SK-N-SH (cell line): ENCODE data around the gene ALAS1. TPM values are rescaled to one million over a fixed set of nuclear protein-coding genes. Genes with fewer than 3 reads are reported as not detected.

Experiments used
- CTCF ChIA-PET: fragments of 300-600, 350-600 bp; formaldehyde crosslinking; extraction: SDS; loops from one replicate; lab custom pipeline; 2021; lab: Yijun Ruan, JAX
- POLR2A ChIA-PET: fragments of 350-600 bp; sonication (Branson Sonifier 250); formaldehyde crosslinking; extraction: SDS; loops from one replicate; lab custom pipeline; 2020; ENCODE audit warnings: antibody characterized with exemption, inconsistent platforms; lab: Yijun Ruan, JAX
- DNase-seq: peaks from one replicate; pipeline ENCODE4 v3.0.0; 2012
- H2AFZ ChIP-seq: fragments of 200-600 bp; sonication (generic); 2 replicates; pipeline ENCODE4 v1.8.1; 2016; ENCODE audit warnings: antibody characterized with exemption, mild to moderate bottlenecking, low read depth
- H3F3A ChIP-seq: fragments of 200-600 bp; sonication (generic); replicated peaks from 2 replicates; pipeline ENCODE3; 2016; ENCODE audit warnings: antibody characterized with exemption, mild to moderate bottlenecking; ENCODE audit not compliant: insufficient read depth
- H3K27ac ChIP-seq, 2 experiments: fragments of 200-500 bp in 1 of 2; fragments of 200-600 bp in 1 of 2; sonication (Bioruptor generic) in 1 of 2; sonication (generic), shearing (Covaris generic) in 1 of 2; 2 replicates each; pipeline versions ENCODE4 v1.5.1 to v1.6.1; 2014 to 2016; ENCODE audit warnings: low read depth in 2 of 2, inconsistent platforms in 1 of 2, low read length in 1 of 2, mild to moderate bottlenecking in 1 of 2, mixed read lengths in 1 of 2
- H3K27me3 ChIP-seq: fragments of 200-600 bp; sonication (generic), shearing (Covaris generic); 2 replicates; pipeline ENCODE4 v1.6.1; 2016; ENCODE audit warnings: mixed run types; ENCODE audit not compliant: insufficient read depth
- H3K36me3 ChIP-seq, 2 experiments: fragments of 200-500 bp in 1 of 2; fragments of 200-600 bp in 1 of 2; sonication (Bioruptor generic) in 1 of 2; sonication (generic) in 1 of 2; replicated peaks in 1 of 2; 2 replicates each; pipeline versions ENCODE3 to v1.5.1; 2014 to 2016; ENCODE audit warnings: low read length in 1 of 2, mild to moderate bottlenecking in 1 of 2; ENCODE audit not compliant: insufficient read depth in 2 of 2, control insufficient read depth in 1 of 2
- H3K4me1 ChIP-seq, 2 experiments: fragments of 200-500 bp in 1 of 2; fragments of 200-600 bp in 1 of 2; sonication (Bioruptor generic) in 1 of 2; sonication (generic), shearing (Covaris generic) in 1 of 2; 2 replicates each; pipeline versions ENCODE4 v1.5.1 to v1.6.1; 2014 to 2016; ENCODE audit warnings: low read depth in 1 of 2, low read length in 1 of 2, mixed run types in 1 of 2; ENCODE audit not compliant: insufficient read depth in 2 of 2, control insufficient read depth in 1 of 2
- H3K4me2 ChIP-seq: fragments of 200-600 bp; sonication (generic), shearing (Covaris generic); 2 replicates; pipeline ENCODE4 v1.6.1; 2017; ENCODE audit warnings: mixed run types
- H3K4me3 ChIP-seq, 2 experiments: fragments of 200-500 bp in 1 of 2; fragments of 200-600 bp in 1 of 2; sonication (Bioruptor generic) in 1 of 2; sonication (generic), shearing (Covaris generic) in 1 of 2; 2 replicates each; pipeline versions ENCODE4 v1.5.1 to v1.8.1; 2014 to 2016; ENCODE audit warnings: low read depth in 2 of 2, inconsistent platforms in 1 of 2, low read length in 1 of 2, mild to moderate bottlenecking in 1 of 2, mixed read lengths in 1 of 2, moderate library complexity in 1 of 2
- H3K79me2 ChIP-seq: fragments of 200-600 bp; sonication (generic); 2 replicates; pipeline ENCODE4 v1.8.1; 2017; ENCODE audit warnings: mild to moderate bottlenecking; ENCODE audit not compliant: insufficient read depth
- H3K9ac ChIP-seq: fragments of 200-600 bp; sonication (generic); 2 replicates; pipeline ENCODE4 v1.6.1; 2017; ENCODE audit warnings: mixed run types
- H3K9me2 ChIP-seq: fragments of 200-600 bp; sonication (generic); 2 replicates; pipeline ENCODE4 v1.6.1; 2017; ENCODE audit warnings: mixed run types
- H3K9me3 ChIP-seq: fragments of 200-600 bp; sonication (generic); 2 replicates; pipeline ENCODE4 v1.6.1; 2017; ENCODE audit warnings: mixed run types, mild to moderate bottlenecking, moderate library complexity
- H4K20me1 ChIP-seq: fragments of 200-600 bp; sonication (generic); 2 replicates; pipeline ENCODE4 v1.6.1; 2017; ENCODE audit warnings: mild to moderate bottlenecking, mixed run types; ENCODE audit not compliant: insufficient read depth
- ELF1 ChIP-seq: IDR thresholded peaks from 2 replicates; pipeline ENCODE4 v1.4.0; 2012
- EP300 ChIP-seq, 2 experiments: IDR thresholded peaks; 2 replicates each; pipeline versions ENCODE4 v1.4.0 to v1.6.1; 2012; ENCODE audit warnings: borderline replicate concordance in 1 of 2, low read depth in 1 of 2, low read length in 1 of 2
- EZH2phosphoT487 ChIP-seq: fragments of 200-600 bp; sonication (generic); IDR thresholded peaks from 2 replicates; pipeline ENCODE4 v1.6.1; 2017; ENCODE audit warnings: low read depth, mixed run types, mild to moderate bottlenecking, antibody characterized with exemption, moderate library complexity, borderline replicate concordance
- FOSL2 ChIP-seq: IDR thresholded peaks from 2 replicates; pipeline ENCODE4 v1.4.0; 2012; ENCODE audit warnings: low read depth, mild to moderate bottlenecking, moderate library complexity, borderline replicate concordance
- FOXJ3 ChIP-seq: sonication (generic); formaldehyde crosslinking; IDR thresholded peaks from 2 replicates; pipeline ENCODE4 v1.5.1; 2020; ENCODE audit warnings: mild to moderate bottlenecking, missing genetic modification reagents
- FOXM1 ChIP-seq: IDR thresholded peaks from 2 replicates; pipeline ENCODE4 v1.4.0; 2012; ENCODE audit warnings: low read depth, mild to moderate bottlenecking
- GABPA ChIP-seq: IDR thresholded peaks from 2 replicates; pipeline ENCODE4 v1.4.0; 2012; ENCODE audit warnings: low read depth, mild to moderate bottlenecking
- GATA2 ChIP-seq: sonication (generic); formaldehyde crosslinking; IDR thresholded peaks from 2 replicates; pipeline ENCODE4 v1.5.0; 2020; ENCODE audit warnings: mild to moderate bottlenecking, missing genetic modification reagents
- IRF3 ChIP-seq: fragments of 150-350 bp; IDR thresholded peaks from 2 replicates; pipeline ENCODE4 v1.6.1; 2016; ENCODE audit warnings: mild to moderate bottlenecking, low read depth, low read length
- JUND ChIP-seq: IDR thresholded peaks from 2 replicates; pipeline ENCODE4 v1.4.0; 2012
- MAX ChIP-seq: IDR thresholded peaks from 2 replicates; pipeline ENCODE4 v1.4.0; 2012; ENCODE audit warnings: low read depth
- NFIC ChIP-seq: IDR thresholded peaks from 2 replicates; pipeline ENCODE4 v1.4.0; 2012; ENCODE audit warnings: borderline replicate concordance
- NRF1 ChIP-seq: IDR thresholded peaks from 2 replicates; pipeline ENCODE4 v1.6.1; 2012; ENCODE audit warnings: low read depth, mild to moderate bottlenecking, low read length
- RAD21 ChIP-seq: IDR thresholded peaks from 2 replicates; pipeline ENCODE4 v1.6.1; 2012; ENCODE audit warnings: mild to moderate bottlenecking, low read length
- REST ChIP-seq: IDR thresholded peaks from 2 replicates; pipeline ENCODE4 v1.6.1; 2012; ENCODE audit warnings: mild to moderate bottlenecking, low read depth, low read length, moderate library complexity
- SIN3A ChIP-seq: IDR thresholded peaks from 2 replicates; pipeline ENCODE4 v1.6.1; 2012; ENCODE audit warnings: low read depth, mild to moderate bottlenecking, low read length, moderate library complexity, borderline replicate concordance
- TAF1 ChIP-seq: IDR thresholded peaks from 2 replicates; pipeline ENCODE4 v1.6.1; 2012; ENCODE audit warnings: low read depth, mild to moderate bottlenecking, low read length, moderate library complexity, borderline replicate concordance
- TEAD4 ChIP-seq: IDR thresholded peaks from 2 replicates; pipeline ENCODE4 v1.4.0; 2012; ENCODE audit warnings: mild to moderate bottlenecking, borderline replicate concordance; ENCODE audit not compliant: insufficient read depth
- USF1 ChIP-seq: IDR thresholded peaks from 2 replicates; pipeline ENCODE4 v1.4.0; 2012; ENCODE audit warnings: low read depth, borderline replicate concordance
- ZBTB33 ChIP-seq: IDR thresholded peaks from 2 replicates; pipeline ENCODE4 v1.4.0; 2012; ENCODE audit warnings: low read depth, borderline replicate concordance
- WGBS: methylation state at CpG from one replicate; pipeline ENCODE4 v1.1.6; 2017; ENCODE audit warnings: low lambda C conversion rate; 5-methylcytosine and 5-hydroxymethylcytosine counted together
- polyA plus RNA-seq, 3 experiments: library from polyadenylated mRNA; depleted of rRNA; stranded (reverse); fragments of >200 nt; gene quantifications; 2 replicates each; pipeline ENCODE4 v1.2.3, GENCODE V29; 2012

The ALAS1 gene
- polyA plus RNA-seq, 1 of the 3 experiments (the other 2 are of a cell fraction), result 47.9 TPM

GRCh38 chr3:52243791-52244628, 46.0 kb downstream of the ALAS1 start:
- POLR2A ChIA-PET, result interaction anchor here (1.9 kb wide), 1 partner anchor 34 kb away, joined by 10 read pairs; the partner anchor contains the start of gene WDR82
- Histone ChIP-seq H3K9ac (no peak overlapping the region), H3K36me3 (peaks cover 0 to 3% of the 10 kb centered on the region in 2 experiments), H3K79me2 (peaks cover 12% of the 10 kb centered on the region; the same call in 1 of the 2 replicates), H2AFZ (no peak overlapping the region)
- TF ChIP-seq MAX (no peak), TAF1 (no peak), FOSL2 (no peak), EP300 (IDR thresholded peaks at IDR 0.05; ENCODE audit: borderline replicate concordance in 1 of 2, low read depth in 1 of 2, low read length in 1 of 2) (no peak), SIN3A (no peak), TEAD4 (no peak), NRF1 (no peak), IRF3 (no peak), REST (no peak), FOXM1 (no peak), USF1 (no peak), ELF1 (no peak), GABPA (no peak), NFIC (no peak), GATA2 (no peak), EZH2phosphoT487 (no peak), RAD21 (no peak), FOXJ3 (CRISPR knock-in tag) (no peak), ZBTB33 (no peak), JUND (no peak)
- TF ChIP-seq, all 33 proteins: peak for 0
- no peak for DNase-seq
- H3F3A ChIP-seq, result peaks cover 31% of the 10 kb centered on the region
- no peaks in the 10 kb centered on the region for H4K20me1 ChIP-seq
- no peaks in the 10 kb centered on the region for H3K9me3 ChIP-seq
- no peaks in the 10 kb centered on the region for H3K27me3 ChIP-seq
- no peak overlapping the region for H3K4me2 ChIP-seq
- no peaks in the 10 kb centered on the region for H3K9me2 ChIP-seq
- no peak overlapping the region for H3K4me3 ChIP-seq
- whole genome bisulfite sequencing, result 67% methylated on average over 8 of the region's 9 CpGs
- H3K4me1 ChIP-seq, result peaks cover 4 to 48% of the 10 kb centered on the region in 2 experiments; a peak in 3 of 4 replicates
- CTCF ChIA-PET, result interaction anchor here (0.6 to 2.7 kb wide), 5 partner anchors 12 to 243 kb away, joined by 3 to 12 read pairs (median 5); partner anchors contain the start of gene WDR82
- H3K27ac ChIP-seq, result no peak overlapping the region
